Neuron (in vitro differentiated cells): ENCODE measurements around the gene TDRD10.

Experiments used
- H2AFZ ChIP-seq: one replicate; pipeline ENCODE4 v1.6.1; 2013; ENCODE audit warnings: low read depth, mild to moderate bottlenecking, inconsistent platforms, low read length, moderate library complexity
- H3K27me3 ChIP-seq: one replicate; pipeline ENCODE4 v1.6.1; 2013; ENCODE audit warnings: low read length; ENCODE audit not compliant: insufficient read depth
- H3K36me3 ChIP-seq: one replicate; pipeline ENCODE4 v1.6.1; 2013; ENCODE audit warnings: low read length; ENCODE audit not compliant: insufficient read depth
- H3K4me1 ChIP-seq: one replicate; pipeline ENCODE4 v1.6.1; 2013; ENCODE audit warnings: low read length; ENCODE audit not compliant: insufficient read depth
- H3K4me3 ChIP-seq: 2 replicates; pipeline ENCODE4 v1.5.1; 2013; ENCODE audit warnings: mild to moderate bottlenecking, low read length, moderate library complexity
- H3K9me3 ChIP-seq: one replicate; pipeline ENCODE4 v1.6.1; 2013; ENCODE audit warnings: low read length

TDRD10 gene

GRCh38 chr1:154557248-154557938 is 55.4 kb downstream of the TDRD10 start:
- H3K4me3 ChIP-seq, result peak overlapping the region; percentile 67
- H2AFZ ChIP-seq, result no peak overlapping the region
- H3K36me3 ChIP-seq, result peaks cover 35% of the 10 kb centered on the region
- no peaks in the 10 kb centered on the region for H3K27me3 ChIP-seq
- peaks cover 24% of the 10 kb centered on the region for H3K4me1 ChIP-seq
- H3K9me3 ChIP-seq, result no peaks in the 10 kb centered on the region

- H3K4me3 ChIP-seq, result peak within 1 kb of the TSS; percentile 71
Measured at GRCh38 chr1:154557939-154558719, 56.1 kb downstream of the TDRD10 start, which contains the start of gene UBE2Q1. UBE2Q1 (minus strand) TSS chr1:154558662; CDS start chr1:154558553, 109 bp downstream.

GRCh38 chr1:154558720-154559465 is 56.9 kb downstream of the TDRD10 start:
- peak overlapping the region; percentile 4 for H2AFZ ChIP-seq
- no peaks in the 10 kb centered on the region for H3K9me3 ChIP-seq
- no peaks in the 10 kb centered on the region for H3K27me3 ChIP-seq
- H3K4me1 ChIP-seq, result peaks cover 24% of the 10 kb centered on the region
- H3K4me3 ChIP-seq, result peak overlapping the region; percentile 71
- H3K36me3 ChIP-seq, result peaks cover 20% of the 10 kb centered on the region

More at GRCh38 chr1:154557939-154558719, 56.1 kb downstream of the TDRD10 start, which contains the start of gene UBE2Q1:
- peak within 1 kb of the TSS; percentile 4 for H2AFZ ChIP-seq
- H3K36me3 ChIP-seq, result peaks cover 27% of the 10 kb centered on the region
- H3K9me3 ChIP-seq, result no peaks in the 10 kb centered on the region
- H3K4me1 ChIP-seq, result peaks cover 24% of the 10 kb centered on the region
- no peaks in the 10 kb centered on the region for H3K27me3 ChIP-seq

- Histone ChIP-seq H3K4me3 (peak overlapping the region; percentile 71), H3K36me3 (peaks cover 13% of the 10 kb centered on the region), H3K27me3 (no peaks in the 10 kb centered on the region), H3K9me3 (no peaks in the 10 kb centered on the region), H3K4me1 (peaks cover 24% of the 10 kb centered on the region), H2AFZ (peak overlapping the region; percentile 4)
Measured at GRCh38 chr1:154559466-154560044, 57.5 kb downstream of the TDRD10 start.

GRCh38 chr1:154565876-154566275 is 63.9 kb downstream of the TDRD10 start:
- H2AFZ ChIP-seq, result no peak overlapping the region
- H3K4me3 ChIP-seq, result no peak overlapping the region
- peaks cover 22% of the 10 kb centered on the region for H3K4me1 ChIP-seq
- no peaks in the 10 kb centered on the region for H3K9me3 ChIP-seq
- H3K27me3 ChIP-seq, result no peaks in the 10 kb centered on the region
- peaks cover 12% of the 10 kb centered on the region for H3K36me3 ChIP-seq

DNA sequence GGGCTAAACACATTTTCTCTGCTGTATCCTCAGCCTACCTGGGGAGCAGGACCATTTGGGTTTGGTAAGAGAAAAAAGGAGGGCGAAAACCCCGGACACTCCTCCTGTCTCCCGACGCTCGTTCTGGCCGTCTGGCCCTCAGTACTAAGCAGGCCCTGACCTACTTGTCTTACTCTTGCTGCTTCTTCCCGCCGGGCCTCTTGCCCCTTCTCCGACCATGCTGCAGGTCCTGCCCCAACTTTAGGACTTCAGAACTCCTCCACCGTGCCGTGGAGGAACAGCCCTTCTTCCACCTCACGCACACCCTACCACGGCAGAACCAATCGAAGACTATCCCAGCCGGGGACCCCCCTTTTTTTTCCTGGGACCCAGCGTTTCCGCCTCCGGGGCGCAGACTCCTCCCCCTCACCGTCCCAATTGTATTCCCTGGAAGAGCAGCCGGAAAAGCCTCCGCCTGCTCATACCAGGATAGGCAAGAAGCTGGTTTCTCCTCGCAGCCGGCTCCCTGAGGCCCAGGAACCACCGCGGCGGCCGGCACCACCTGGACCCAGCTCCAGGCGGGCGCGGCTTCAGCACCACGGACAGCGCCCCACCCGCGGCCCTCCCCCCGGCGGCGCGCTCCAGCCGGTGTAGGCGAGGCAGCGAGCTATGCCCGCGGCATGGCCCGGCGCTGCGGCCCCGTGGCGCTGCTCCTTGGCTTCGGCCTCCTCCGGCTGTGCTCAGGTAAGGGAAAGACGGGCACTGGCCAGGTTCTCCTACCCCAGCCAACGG is 65.6 kb downstream of the TDRD10 start, which contains the start of gene CHRNB2:
TSS of gene CHRNB2 (plus strand) at position 393 of the 771 bp plus-strand sequence. CDS start at position 660, 267 bp downstream.
- H2AFZ ChIP-seq, result peak within 1 kb of the TSS; percentile 39

GRCh38 chr1:154568157-154568815 is 66.3 kb downstream of the TDRD10 start:
- Histone ChIP-seq H3K9me3 (no peaks in the 10 kb centered on the region), H2AFZ (peak overlapping the region; percentile 39), H3K27me3 (no peaks in the 10 kb centered on the region), H3K4me1 (peaks cover 22% of the 10 kb centered on the region), H3K36me3 (peaks cover 25% of the 10 kb centered on the region), H3K4me3 (peak overlapping the region; percentile 76)

More for the DNA sequence above, 65.6 kb downstream of the TDRD10 start, which contains the start of gene CHRNB2:
- Histone ChIP-seq H3K9me3 (no peaks in the 10 kb centered on the region), H3K36me3 (peaks cover 24% of the 10 kb centered on the region), H3K4me1 (peaks cover 22% of the 10 kb centered on the region), H3K27me3 (no peaks in the 10 kb centered on the region), H3K4me3 (peak within 1 kb of the TSS; percentile 76)

DNA sequence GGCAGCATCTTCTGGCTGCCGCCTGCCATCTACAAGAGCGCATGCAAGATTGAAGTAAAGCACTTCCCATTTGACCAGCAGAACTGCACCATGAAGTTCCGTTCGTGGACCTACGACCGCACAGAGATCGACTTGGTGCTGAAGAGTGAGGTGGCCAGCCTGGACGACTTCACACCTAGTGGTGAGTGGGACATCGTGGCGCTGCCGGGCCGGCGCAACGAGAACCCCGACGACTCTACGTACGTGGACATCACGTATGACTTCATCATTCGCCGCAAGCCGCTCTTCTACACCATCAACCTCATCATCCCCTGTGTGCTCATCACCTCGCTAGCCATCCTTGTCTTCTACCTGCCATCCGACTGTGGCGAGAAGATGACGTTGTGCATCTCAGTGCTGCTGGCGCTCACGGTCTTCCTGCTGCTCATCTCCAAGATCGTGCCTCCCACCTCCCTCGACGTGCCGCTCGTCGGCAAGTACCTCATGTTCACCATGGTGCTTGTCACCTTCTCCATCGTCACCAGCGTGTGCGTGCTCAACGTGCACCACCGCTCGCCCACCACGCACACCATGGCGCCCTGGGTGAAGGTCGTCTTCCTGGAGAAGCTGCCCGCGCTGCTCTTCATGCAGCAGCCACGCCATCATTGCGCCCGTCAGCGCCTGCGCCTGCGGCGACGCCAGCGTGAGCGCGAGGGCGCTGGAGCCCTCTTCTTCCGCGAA is 69.4 kb downstream of the TDRD10 start:
- H2AFZ ChIP-seq, result no peak overlapping the region
- no peak overlapping the region for H3K4me3 ChIP-seq
- H3K4me1 ChIP-seq, result peaks cover 22% of the 10 kb centered on the region
- H3K36me3 ChIP-seq, result peaks cover 32% of the 10 kb centered on the region
- no peaks in the 10 kb centered on the region for H3K9me3 ChIP-seq
- H3K27me3 ChIP-seq, result no peaks in the 10 kb centered on the region

DNA sequence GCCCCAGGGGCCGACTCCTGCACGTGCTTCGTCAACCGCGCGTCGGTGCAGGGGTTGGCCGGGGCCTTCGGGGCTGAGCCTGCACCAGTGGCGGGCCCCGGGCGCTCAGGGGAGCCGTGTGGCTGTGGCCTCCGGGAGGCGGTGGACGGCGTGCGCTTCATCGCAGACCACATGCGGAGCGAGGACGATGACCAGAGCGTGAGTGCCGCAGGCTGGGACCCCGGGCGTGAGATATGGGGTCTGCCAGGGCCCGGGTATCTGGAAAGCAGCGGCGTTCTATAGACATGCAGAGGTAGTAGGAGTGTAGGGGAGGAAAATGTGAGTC is 69.9 kb downstream of the TDRD10 start:
- no peaks in the 10 kb centered on the region for H3K9me3 ChIP-seq
- no peak overlapping the region for H3K4me3 ChIP-seq
- H2AFZ ChIP-seq, result no peak overlapping the region
- H3K27me3 ChIP-seq, result no peaks in the 10 kb centered on the region
- H3K36me3 ChIP-seq, result peaks cover 37% of the 10 kb centered on the region
- peaks cover 17% of the 10 kb centered on the region for H3K4me1 ChIP-seq

GRCh38 chr1:154572468-154573167 is 70.6 kb downstream of the TDRD10 start:
- Histone ChIP-seq H3K4me3 (no peak overlapping the region), H3K9me3 (no peaks in the 10 kb centered on the region), H3K4me1 (peaks cover 12% of the 10 kb centered on the region), H3K36me3 (peaks cover 44% of the 10 kb centered on the region), H3K27me3 (no peaks in the 10 kb centered on the region), H2AFZ (no peak overlapping the region)

DNA sequence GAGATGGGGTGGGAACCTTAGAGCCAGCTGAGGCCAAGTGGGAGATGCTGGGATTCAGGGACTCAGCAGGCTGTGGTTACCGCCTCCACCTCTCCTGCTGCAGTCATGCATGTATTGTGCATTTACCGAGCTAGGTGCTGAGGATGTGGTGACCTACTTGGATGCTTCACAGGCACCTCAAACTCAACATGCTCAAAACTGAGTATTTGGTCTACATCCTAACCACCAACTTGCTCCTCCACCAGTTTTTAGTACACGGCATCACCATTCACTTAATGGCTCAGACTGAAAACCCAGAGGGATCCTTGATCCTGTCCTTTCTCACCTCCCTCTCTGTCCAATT is 71.1 kb downstream of the TDRD10 start:
- Histone ChIP-seq H3K4me3 (no peak overlapping the region), H3K36me3 (peaks cover 47% of the 10 kb centered on the region)

More for the DNA sequence above, 71.1 kb downstream of the TDRD10 start:
- H3K9me3 ChIP-seq, result no peaks in the 10 kb centered on the region
- peaks cover 10% of the 10 kb centered on the region for H3K4me1 ChIP-seq
- no peak overlapping the region for H2AFZ ChIP-seq
- H3K27me3 ChIP-seq, result no peaks in the 10 kb centered on the region
